HEK293T (cell line): ENCODE measurements around the gene KCNK3.

ENCODE experiments used
- FOXM1 ChIP-seq: fragments of 450-650 bp; IDR thresholded peaks from 2 replicates; pipeline ENCODE4 v1.6.1; 2017; ENCODE audit warnings: mild to moderate bottlenecking, borderline replicate concordance
- SP1 ChIP-seq: fragments of 450-650 bp; IDR thresholded peaks from 2 replicates; pipeline ENCODE4 v1.6.1; 2017
- SUZ12 ChIP-seq: fragments of 450-650 bp; IDR thresholded peaks from 2 replicates; pipeline ENCODE4 v1.6.1; 2016; ENCODE audit warnings: mild to moderate bottlenecking

- TF ChIP-seq FOXM1, result no peak
- no peak for TF ChIP-seq SP1
- TF ChIP-seq SUZ12, result no peak
These were observed 14.3 kb downstream of the KCNK3 start for GRCh38 chr2:26706616-26707473.
